Measurements from ENCODE around the gene ENKUR.

Gene ENKUR, protein sequence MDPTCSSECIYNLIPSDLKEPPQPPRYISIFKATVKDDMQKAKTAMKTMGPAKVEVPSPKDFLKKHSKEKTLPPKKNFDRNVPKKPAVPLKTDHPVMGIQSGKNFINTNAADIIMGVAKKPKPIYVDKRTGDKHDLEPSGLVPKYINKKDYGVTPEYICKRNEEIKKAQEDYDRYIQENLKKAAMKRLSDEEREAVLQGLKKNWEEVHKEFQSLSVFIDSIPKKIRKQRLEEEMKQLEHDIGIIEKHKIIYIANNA

DNA sequence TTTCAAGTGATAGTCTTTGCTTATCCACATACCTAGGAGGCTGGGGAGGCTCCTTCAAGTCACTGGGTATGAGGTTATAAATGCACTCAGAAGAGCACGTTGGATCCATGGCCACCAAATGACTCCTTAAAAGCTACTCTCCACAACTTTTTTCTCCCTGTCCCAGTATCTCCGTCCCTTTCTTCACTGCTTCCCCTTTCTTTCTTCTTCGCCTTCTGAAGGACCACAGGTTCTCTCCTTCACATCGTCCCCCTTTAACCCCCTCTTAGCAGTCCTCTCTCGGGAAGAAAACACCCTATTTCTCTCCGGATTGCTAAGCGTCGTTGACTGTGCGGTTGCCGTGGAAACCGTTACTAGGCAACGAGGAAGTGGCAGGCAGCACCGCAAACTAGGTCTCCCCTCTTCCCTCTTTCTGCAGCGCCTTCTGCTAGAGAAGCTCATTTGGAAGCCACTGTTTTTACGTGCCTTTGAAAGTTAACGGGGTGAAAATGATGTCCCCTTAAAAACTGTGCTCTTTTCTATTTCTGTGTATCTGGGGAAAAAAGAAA, at the start of gene ENKUR:
ENKUR (minus strand) TSS at position 331 of the 548 bp plus-strand sequence; CDS start at position 109, 222 bp downstream.
- DNase-seq (ENCODE audit: low read depth in 2 of 2) = peak; percentile 80 to 84

DNA sequence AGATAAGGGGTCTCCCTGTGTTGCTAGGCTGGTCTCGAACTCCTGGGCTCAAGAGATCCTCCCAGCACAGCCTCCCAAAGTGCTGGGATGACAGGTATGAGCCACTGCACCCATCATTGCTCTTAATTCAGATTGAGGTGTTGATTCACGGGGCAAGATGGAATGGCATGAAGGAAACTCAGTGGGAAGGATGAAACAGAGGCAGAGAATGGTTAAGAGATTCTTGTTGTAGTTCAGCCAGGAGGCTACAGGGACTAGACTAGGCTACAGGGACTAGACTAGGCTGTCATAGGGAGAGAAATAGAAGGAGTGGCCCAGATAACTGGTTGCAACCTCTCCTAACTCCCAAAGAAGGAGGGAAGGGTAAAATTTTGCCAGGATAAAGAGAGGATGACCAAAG, 48.4 kb upstream of the ENKUR start:
- DNase-seq (ENCODE audit: low read depth in 2 of 2) = no peak

DNA sequence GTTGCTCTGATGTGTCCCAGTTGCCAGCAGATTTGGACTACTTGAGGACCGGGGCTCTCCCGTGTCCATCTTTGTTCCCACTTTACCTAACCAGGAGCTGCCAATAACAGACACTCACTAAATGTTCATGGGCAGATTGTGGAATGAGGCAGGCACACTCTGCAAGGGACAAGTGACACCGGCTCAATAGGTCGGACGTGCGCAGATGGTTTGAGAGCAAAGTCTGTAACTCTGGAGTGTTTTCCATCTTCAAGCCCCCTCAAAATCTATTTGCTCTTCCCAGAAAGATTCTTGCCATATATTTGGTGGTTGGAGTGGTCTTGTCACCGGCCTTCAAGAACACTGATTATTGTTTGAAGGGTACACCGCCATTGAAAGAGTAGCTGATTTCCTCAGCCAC, 47.7 kb upstream of the ENKUR start:
- DNase-seq (ENCODE audit: low read depth in 2 of 2) = no peak

DNA sequence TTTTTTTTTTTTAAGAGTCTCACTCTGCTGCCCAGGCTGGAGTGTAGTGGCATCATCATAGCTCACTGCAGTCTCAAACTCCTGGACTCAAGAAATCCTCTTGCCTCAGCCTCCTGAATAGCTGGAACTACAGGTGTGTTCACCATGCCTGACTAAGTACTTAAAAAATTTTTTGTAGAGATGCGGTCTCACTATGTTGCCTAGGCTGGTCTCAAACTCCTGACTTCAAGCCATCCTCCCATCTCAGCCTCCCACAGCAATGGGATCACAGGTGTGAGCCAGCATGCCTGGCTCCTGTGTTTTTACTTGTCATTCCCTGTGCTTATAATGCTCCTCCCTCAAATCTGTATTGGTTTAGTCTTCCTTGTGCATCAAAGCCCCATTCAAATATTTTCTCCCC, 47.2 kb upstream of the ENKUR start:
- DNase-seq (ENCODE audit: low read depth in 2 of 2) = no peak

DNA sequence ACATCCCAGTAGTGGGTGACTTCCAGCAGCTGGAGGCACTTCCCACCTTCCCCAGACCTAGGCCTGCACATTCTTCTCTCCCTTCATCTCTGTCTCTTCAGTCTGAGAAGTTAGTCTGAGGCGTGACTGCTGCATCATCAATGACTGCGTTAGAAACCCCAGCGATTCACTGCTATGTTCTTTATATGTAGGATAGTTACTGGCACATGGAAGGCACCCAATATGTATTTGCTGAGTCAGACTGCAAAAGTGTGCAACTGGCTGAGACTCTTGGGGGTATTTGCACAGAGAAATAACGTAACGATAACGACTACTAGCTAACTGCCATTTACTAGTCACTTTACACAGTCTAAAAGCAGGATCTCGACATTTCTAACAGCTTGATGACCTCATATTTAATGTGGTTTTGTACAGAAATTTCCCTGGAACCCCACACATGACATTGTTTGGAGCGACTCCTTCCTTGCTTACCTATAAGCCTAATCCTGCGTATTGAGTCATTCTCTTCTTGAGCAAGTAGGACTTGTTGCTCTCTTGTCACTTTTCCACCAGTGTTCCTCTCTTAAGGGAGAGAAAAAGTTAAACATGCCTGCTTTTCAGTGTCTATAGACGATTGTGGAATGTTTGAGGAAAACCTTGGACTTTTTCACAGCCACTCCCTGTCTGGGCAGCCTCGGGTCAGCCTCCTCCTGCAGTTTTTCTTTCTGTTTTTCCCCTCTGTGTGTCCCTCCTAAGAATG, 45.9 kb upstream of the ENKUR start:
- DNase-seq (ENCODE audit: low read depth in 2 of 2) = no peak

DNA sequence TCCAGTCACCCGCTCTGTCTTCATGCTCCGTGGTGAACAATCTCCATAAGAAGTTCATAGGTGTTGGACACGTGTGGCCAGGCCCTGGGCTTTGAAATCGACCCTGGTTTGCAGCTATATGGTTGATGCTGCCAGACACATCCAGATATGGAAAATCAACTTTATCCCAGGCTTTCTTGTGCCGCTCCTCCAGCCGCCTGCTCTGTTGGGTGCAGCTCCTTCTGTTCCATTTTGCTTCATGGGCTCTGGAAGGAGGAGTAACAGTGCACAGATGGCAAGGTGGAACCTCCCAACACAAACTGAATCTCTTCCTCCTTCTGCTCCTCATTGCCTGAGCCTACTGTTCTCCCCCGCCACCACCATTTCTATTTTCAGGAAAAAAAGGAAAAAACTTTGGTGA, 45.2 kb upstream of the ENKUR start:
- DNase-seq (ENCODE audit: low read depth in 2 of 2) = no peak

DNA sequence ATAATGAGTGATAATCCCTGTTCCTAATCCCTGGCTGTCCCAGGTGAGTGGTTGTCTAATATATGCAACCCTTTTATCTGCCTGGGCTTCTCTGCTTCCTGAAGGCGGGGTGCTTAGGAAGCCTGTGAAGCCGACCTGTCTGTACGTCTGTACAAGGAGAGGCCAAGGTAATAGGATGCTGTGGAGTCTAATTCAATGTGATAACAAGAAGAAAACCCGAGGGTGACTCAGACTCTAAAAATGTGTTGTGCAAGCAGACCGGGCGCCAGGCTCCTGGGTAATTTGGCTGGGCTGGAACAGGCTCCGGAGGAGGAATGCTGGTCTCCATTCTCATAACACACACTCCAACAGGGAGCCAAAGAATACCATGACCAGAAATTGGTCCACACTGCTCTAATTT, 44.0 kb upstream of the ENKUR start:
- DNase-seq (ENCODE audit: low read depth in 2 of 2) = no peak

DNA sequence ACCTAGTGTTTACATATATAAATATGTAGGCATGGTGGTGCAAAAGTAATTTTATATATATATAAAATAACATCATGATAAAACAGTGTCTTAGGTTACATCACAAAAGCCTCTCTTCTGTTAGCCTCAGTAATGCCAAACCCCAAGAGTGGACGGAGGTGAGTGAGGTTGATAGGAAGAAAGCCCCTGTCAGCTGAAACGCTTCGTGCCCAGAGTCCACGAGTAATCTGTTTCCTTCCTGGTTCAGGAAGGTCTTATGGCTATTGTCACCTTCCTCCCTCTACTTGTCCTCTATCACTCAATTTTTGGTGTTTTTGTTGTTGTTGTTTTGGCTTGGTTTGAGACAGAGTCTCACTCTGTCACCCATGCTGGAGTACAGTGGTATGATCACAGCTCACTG, 41.9 kb upstream of the ENKUR start:
- no peak for DNase-seq (ENCODE audit: low read depth in 2 of 2)

DNA sequence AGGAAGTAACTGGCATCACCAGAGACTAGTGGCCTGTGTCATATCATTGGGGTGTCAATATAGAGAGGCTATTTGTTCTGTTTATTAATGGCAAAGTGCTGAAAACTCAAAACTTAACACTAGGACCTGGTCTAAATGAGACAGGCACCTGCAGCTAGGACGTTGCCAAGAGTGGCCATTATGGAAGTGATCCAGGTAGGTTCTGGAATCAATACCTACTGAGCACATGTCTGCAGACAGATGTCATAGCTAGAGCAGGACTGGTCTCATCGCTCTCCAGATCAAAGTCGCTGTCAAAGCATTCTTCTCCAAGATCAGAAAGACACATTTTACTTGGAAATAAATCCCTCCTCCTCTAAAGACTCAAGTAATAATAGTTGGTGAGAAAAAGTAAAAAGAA, 40.8 kb upstream of the ENKUR start:
- DNase-seq (ENCODE audit: low read depth in 2 of 2) = no peak

DNA sequence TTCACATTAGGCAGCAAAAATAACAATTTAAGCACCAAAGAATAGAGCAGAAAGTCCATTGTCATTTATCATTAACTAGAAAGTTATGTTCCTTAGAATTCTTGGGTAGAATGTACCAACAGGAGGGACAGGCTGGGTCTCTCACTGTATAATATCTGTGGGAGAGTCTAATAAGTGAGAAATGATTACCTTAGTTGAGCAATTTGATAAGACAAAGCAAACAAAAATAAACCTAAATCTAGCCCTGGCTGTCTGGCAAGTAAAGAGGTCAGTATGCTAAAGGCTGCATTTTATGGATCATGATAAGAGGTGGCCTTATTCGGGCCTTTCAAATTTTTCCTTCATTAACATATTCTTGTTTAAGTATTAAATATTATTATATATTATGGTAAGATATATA, 36.1 kb upstream of the ENKUR start:
- DNase-seq (ENCODE audit: low read depth in 2 of 2) = no peak

DNA sequence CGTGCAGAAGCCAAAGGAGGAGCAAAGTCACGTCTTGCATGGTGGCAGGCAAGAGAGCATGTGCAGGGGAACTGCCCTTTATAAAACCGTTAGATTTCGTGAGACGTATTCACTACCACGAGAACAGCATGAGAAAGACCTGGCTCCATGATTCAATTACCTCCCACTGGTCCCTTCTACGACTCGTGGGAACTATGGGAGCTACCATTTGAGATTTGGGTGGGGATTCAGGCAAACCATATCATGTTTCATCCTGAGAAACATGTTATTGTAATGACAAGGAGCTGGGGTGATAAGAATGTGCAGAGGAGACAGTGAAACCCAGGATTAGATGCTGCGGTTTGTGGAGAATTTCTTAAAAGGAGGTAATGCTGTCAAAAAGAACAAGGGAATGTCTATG, 34.4 kb upstream of the ENKUR start:
- DNase-seq (ENCODE audit: low read depth in 2 of 2) = no peak

DNA sequence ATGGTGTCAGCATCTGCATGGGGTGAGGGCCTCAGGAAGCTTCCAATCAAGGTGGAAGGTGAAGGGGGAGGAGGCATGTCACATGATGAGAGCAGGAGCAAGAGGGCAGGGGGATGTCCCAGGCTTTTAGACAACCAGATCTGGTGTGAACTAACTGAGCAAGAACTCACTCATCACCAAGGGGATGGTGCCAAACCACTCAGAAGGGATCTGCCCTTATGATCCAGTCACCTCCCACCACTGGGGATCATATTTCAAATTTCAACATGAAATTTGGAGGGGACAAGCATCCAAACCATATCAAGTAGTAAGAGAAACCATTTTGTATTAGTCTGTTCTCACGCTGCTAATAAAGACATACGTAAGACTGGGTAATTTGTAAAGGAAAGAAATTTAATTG, 34.0 kb upstream of the ENKUR start:
- DNase-seq (ENCODE audit: low read depth in 2 of 2) = no peak

DNA sequence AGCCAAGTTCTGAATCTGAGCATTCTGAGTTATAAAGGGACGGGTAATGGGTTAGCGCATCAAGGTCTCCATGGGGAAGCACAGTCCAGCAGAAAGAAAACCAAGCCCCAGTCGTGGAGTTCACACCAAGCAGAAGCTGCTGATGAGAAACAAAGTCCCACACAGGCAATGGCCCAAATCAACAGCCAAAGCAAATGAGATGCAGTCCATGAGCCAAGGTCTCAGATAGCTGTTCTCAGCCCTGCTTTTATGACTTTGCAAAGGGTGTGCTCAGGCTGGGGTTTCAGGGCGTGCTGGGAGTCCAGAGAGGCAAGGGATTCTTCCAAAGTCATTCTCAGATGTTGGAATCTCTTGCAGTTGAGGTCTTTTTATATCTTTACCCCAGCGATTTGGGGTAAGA, 32.5 kb upstream of the ENKUR start:
- DNase-seq (ENCODE audit: low read depth in 2 of 2) = no peak

DNA sequence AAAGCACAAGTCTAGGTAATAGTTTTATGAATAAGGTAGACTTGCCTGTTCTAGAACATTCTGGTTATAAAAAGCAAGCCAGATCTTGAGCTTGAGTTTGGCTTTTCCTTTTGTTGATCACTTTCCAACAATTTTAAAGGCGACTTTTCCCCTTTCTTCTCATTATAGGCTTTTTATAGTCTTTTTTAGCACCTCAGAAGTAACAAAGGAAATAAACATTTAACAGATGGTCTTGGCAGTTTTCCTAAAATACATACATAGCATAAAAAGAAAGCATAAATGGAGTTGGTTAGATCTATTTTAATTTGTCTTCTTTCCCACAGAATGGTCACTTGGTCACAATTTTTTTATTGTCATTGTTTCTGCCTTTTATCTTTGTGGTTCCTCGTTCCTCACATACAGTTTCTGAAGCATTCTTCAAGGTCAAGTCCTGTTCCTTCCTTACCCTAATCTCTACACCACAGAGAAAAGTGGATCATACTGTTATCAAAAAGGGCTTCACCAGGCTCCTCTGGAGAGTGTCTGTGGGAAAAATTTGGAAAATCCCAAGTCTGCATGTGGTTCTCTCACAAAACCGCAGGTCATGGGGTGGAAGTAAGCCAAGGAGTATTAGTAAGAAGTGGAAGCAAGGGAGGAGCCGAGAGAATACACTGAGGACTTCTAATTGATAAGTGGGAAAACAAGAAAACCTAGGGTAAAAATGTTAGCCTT, 31.8 kb upstream of the ENKUR start:
- DNase-seq (ENCODE audit: low read depth in 2 of 2) = no peak

DNA sequence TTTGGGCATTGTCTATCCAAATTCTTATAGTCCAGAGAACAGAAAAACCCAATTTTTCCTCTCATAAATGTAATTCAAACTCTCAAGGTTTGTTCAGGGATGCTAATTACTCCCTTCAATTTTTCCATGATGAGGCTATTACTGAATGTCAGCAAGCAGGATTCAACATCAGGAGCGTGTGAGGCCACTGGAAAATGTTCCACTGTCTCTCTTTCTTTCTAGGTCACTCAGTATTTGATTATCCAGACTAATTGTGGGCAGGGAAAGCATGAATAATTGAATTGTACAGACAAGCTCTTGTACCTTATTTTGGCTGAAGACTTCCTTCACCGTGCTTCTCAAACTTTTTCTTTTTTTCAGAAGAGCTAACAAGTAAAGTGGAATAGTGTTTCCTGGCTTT, 31.1 kb upstream of the ENKUR start:
- DNase-seq (ENCODE audit: low read depth in 2 of 2) = no peak

DNA sequence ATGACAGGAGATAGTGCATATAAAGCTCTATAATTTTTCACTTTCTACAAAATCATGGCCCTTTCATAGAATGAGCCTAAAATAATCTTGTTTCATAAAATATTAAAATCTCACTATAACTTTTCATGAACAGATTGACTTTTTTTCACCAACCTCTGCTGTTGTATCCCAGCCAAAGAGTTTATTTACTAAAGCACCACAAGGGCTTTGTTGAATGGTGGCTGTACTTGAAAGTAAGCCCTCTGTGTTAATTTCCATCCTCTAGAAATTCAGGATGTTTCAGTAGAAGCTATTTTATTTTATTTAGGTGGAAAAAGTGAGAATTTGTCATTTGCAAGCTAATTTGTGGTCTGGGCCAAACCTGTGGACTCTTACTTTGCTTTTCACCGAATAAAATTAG, 30.7 kb upstream of the ENKUR start:
- no peak for DNase-seq (ENCODE audit: low read depth in 2 of 2)

DNA sequence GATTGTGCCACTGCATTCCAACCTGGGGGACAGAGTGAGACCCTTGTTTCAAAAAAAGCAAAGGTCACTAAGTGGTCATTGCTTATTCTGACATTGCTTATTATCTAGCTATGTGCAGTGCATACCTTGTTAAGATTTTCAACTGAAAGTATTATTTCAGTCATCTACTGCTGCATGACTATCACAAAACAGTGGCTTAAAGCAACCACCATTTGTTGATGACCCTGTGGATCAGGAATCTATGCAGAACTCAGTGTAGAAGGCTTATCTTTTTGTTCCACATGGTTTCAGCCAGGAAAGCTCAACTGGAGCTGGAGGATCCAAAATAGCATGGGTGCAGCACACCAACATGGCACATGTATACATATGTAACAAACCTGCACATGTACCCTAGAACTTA, 23.6 kb upstream of the ENKUR start:
- DNase-seq (ENCODE audit: low read depth in 2 of 2) = no peak

DNA sequence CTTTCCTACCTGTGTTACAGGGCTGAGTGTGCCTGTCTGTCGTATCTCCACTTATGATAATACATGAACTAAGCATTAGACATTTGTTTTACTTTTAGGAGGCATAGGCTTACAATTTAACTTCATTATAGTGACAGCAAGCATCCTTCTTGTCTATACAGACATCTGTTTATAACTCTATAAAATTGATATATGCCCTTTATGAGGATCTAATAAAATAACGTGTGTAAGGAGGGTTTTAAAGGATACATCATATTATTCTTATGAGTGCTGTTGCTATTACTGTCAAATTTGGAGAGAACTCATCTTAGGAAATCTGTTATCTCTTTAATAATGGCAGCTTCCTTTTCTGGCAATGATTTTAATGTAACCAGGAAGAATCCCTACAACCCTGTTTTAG, 22.4 kb upstream of the ENKUR start:
- DNase-seq (ENCODE audit: low read depth in 2 of 2) = no peak

DNA sequence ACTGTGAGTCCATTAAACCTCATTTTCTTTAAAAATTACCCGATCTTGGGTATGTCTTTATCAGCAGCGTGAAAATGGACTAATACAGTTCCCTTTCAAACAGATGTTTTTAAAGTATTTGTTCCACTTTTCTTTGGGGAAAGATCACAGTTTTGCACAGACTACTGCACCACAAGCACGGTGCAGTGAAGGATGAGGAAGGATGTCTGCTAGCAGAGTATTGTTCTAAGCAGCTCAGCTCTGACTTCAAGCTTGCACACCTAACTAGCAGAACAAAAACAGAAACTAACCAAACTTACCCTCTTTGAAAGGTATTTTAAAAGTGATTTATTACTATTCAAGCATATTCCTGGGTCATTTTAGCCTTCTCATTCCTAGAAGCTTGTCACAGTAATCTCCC, 20.4 kb upstream of the ENKUR start:
- DNase-seq (ENCODE audit: low read depth in 2 of 2) = no peak

DNA sequence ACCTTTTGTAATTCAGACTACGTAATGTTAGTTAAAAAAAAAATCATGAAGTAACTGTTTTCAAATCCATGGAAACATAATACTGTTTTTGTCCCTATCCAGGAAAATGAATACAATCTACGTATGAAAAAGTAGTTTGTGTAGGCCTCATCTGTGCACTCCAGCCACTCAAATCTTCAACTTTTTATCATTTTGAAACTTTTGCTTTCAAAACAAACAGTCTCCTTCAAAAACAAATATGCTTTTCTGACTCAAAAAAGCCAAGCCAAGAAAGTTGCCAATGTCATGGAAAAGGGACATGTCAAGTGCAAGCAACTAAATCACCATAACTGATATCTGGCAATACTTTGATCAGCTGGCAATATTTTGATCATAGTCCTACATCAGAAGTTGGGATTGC, 13.6 kb upstream of the ENKUR start:
- no peak for DNase-seq (ENCODE audit: low read depth in 2 of 2)

DNA sequence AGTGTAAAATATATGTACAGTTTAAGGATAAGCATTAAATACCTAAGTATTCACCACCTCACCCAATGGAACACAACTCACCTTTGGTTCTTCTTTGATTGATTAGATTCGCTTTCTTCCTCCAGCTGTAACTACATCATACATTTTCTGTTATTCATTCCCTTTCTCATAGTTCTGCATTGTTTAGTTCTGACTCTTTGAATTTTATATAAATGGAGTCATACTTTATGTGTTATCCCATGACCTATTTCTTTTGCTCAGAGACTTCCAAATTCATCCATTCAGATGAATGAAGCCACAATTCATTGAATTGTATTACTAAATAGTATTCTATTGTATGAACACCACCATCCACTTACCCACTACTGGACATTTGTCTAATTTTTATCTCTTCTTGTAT, 12.8 kb upstream of the ENKUR start:
- no peak for DNase-seq (ENCODE audit: low read depth in 2 of 2)

DNA sequence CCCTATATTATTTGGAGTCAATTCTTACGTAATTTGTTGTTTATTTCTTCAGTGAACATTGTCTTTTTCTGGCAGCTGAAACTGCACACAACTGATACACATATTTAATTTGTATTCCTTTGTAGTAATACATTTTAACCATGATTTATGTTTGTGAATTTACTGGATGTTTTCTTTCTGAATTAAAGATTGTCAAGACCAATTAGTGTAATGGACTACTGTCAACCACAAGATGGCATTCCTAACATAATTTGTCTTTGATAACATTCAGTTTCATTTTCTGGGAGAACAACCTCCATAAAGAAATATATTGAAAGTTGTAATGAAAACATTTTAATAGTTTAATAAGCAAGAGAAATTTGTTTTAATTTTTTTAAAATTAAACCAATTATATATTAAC, 10.5 kb upstream of the ENKUR start:
- DNase-seq (ENCODE audit: low read depth in 2 of 2) = no peak

DNA sequence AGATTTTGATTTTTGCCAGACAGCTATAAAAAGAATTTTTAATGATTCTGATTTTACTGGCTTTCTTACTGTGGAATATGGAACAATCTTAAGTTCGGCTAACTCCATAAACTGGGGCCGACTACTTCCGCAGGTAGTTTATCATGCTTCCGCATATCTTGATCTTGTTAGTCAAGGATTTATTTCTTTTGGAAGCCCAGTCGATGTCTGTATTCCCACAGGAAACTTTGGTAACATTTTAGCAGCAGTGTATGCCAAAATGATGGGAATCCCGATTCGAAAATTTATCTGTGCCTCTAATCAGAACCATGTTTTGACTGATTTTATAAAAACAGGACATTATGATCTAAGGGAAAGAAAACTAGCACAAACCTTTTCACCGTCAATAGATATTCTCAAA, 8.6 kb upstream of the ENKUR start:
- no peak for DNase-seq (ENCODE audit: low read depth in 2 of 2)
